Forelimb muscle (tissue), 1 donor: ENCODE measurements around the gene DTD2. TPM values are rescaled to one million over a fixed set of nuclear protein-coding genes. Genes with fewer than 3 reads are reported as not detected.
"Not testable (repeated sequence)": the region's sequence is repeated elsewhere in the genome, so short reads cannot be mapped to it uniquely, and the experiment has no call there.

Experiments
- DNase-seq: peaks from one replicate; pipeline ENCODE4 v3.0.0-alpha.2; 2013; ENCODE audit warnings: low read depth
- polyA plus RNA-seq: library from polyadenylated mRNA; unstranded; fragments of 120-200 nt; gene quantifications from one replicate; pipeline ENCODE4 v1.2.1, GENCODE V29; 2013; ENCODE audit not compliant: insufficient read length

Gene DTD2
- polyA plus RNA-seq, 1 donor, result 9.6 TPM

- DNase-seq, result no peak
Measured at GRCh38 chr14:31441273-31442111, 15.8 kb downstream of the DTD2 start.

- DNase-seq, result no peak
Measured at GRCh38 chr14:31440280-31440679, 17.0 kb downstream of the DTD2 start.

GRCh38 chr14:31439561-31439960 lies 17.7 kb downstream of the DTD2 start:
- DNase-seq, result no peak

DNA sequence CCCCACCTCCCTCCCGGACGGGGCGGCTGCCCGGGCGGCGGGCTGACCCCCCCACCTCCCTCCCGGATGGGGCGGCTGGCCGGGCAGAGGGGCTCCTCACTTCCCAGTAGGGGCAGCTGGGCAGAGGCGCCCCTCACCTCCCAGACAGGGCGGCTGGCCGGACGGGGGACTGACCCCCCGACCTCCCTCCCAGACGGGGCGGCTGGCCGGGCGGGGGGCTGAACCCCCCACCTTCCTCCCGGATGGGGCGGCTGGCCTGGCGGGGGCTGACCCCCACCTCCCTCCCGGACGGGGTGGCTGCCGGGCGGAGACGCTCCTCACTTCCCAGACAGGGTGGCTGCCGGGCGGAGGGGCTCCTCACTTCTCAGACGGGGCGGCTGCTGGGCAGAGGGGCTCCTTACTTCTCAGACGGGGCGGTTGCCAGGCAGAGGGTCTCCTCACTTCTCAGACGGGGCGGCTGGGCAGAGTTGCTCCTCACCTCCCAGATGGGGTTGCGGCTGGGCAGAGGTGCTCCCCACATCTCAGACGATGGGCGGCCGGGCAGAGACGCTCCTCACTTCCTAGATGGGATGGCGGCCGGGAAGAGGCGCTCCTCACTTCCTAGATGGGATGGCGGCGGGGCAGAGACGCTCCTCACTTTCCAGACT lies 20.1 kb downstream of the DTD2 start:
- DNase-seq, result not testable (repeated sequence)

- DNase-seq, result no peak
Measured at GRCh38 chr14:31435276-31435675, 22.0 kb downstream of the DTD2 start.

GRCh38 chr14:31430634-31431264 lies 26.6 kb downstream of the DTD2 start:
- no peak for DNase-seq

DNA sequence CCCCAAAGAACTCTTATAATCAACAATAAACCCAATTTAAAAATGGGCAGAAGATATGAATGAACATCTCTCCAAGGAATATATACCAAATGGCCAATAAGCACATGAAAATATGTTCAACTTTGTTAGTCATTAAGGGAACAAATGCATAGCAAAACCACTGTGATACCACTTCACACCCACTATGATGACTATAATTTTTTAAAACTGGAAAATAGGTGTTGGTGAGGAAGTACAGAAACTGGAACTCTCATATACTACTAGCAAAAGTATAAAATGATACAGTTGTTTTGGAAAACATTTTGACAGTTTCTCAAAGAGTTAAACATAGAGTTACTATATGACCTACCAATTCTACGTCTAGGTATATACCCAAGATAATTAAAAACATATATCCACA lies 27.5 kb downstream of the DTD2 start:
- DNase-seq, result no peak

GRCh38 chr14:31428011-31428410 lies 29.3 kb downstream of the DTD2 start:
- DNase-seq, result no peak

- no peak for DNase-seq
Measured at GRCh38 chr14:31426663-31427062, 30.6 kb downstream of the DTD2 start.

DNA sequence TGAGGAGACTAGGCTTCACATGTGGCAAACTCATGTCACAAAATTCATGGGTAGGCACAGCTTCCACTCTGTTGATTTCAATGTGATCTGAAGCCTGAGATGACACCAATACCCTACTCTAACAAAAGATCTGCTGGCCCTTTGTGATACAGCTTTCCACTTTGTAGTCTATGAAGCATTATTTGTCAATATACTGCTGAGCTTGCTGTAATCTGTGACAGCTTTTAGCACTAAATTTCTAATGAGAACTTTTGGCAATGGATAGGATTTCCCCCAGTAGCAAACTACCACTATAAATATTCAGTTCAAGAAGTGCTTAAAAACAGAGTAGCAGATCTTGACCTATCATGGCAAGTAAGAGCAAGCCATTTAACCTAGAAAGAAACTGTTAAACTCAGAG lies 31.4 kb downstream of the DTD2 start:
- DNase-seq, result no peak

DNA sequence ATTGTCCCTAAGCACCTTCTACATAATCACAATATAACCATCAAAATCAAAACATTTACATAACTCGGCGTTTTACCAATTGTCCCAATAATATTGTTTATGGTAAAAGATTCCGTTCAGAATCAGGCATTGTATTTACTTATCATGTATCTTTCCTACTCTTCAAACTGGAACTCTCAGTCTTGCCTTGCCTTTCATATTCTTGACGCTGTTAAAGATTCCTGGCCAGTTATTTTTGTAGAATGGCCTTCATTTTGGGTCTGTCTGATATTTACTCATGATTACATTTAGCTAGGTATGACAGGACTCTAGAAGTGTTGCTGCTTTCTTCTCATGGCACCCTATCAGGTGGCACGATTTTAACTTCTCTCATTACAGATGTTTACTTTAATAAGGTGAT lies 36.1 kb downstream of the DTD2 start:
- no peak for DNase-seq

GRCh38 chr14:31420319-31421111 lies 36.8 kb downstream of the DTD2 start, which contains the start of gene HEATR5A:
HEATR5A (minus strand) TSS chr14:31420550; CDS start chr14:31402975, 17,575 bp downstream.
- DNase-seq, result peak; percentile 89

DNA sequence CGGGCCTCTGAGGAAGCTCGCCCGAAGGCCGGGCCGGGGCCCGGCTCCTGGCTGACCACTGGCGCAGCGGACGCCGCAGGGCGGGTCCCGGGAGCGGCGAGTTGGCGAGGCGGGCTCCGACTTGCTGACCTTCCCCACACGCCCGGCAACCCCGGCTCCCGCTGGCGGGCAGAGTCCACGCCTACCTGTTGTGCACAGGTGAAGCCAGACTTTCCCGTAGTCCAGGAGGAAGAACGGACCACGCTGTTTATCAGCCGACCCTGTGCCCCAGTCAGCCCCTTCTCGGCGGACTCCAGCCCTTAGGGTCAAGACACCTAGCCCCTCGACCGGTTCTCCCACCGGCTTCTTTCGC lies 37.4 kb downstream of the DTD2 start:
- DNase-seq, result no peak

DNA sequence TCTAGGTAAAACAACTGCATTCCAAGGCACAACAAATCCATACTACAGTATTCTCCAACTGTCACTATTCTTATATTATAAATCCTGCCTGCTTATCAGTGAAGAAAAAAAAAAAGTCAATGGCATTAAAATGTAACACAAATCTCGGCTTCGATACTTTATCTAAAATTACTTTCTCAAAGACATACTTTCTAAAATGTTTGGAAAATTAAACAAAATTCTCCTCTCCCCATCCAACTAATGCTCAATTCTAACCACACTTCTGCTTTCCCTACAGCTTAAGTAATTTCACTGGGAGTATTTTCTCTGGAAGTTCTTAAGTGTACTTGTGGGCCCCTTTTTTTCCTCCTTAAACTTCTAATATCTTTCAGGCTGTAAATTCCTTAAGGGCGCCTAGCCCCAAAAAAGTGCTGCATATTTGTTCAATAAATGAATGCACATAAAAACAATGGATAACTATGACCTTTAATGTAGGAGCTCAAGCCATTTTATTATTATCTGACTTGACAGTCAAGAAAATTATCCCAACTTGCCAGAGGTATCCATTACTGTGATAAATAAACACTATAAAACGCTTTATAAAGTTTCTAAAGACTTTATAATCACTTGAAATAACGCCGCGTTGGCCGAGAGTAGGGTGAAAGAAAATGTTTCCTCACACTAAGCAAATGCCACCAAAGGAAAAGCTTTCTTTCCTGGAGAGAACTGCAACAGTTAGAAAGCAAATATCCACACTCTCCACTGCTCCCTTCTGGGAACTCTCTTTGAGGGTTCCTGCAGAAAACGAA lies 37.9 kb downstream of the DTD2 start:
- DNase-seq, result no peak

DNA sequence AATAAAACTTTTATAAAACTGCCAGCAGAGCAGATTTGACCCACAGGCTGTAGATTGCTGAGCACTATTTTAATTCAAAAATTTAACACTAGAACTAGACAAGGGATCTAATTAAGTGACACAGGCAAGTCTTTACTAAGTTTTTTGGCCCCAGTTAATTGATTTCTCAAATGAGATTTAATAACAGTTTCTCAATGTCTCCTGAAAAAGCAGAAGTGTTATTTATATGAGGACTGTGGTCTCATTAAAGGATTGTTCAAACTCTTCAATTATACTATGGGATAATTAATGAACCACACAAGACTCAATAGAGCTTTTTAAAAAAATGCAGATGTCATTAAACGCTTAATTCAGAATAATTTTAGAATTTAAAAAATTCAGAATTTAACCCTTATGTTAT lies 38.9 kb downstream of the DTD2 start:
- no peak for DNase-seq

- DNase-seq, result no peak
Measured at GRCh38 chr14:31414190-31414833, 43.0 kb downstream of the DTD2 start.

GRCh38 chr14:31411218-31411727 lies 46.0 kb downstream of the DTD2 start:
- no peak for DNase-seq

- DNase-seq, result no peak
Measured at GRCh38 chr14:31410048-31410650, 47.2 kb downstream of the DTD2 start.

DNA sequence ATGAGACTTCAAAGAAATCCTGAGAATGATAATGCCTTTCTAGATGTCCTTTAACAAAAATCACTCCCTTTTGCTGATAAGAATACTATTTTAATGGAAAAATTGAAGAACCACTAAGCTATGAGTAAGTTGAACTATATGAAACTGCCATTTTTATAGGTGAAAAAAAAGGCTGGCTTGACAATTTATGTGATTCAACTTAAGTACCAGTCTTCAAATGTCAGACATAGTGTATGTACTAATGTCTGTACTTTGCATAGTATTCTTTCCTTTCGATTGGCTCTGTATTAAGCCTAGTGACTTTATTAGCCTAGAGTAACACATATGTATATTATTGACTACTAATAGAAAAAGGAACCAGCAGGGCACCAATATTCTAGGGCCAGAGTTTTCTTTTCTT lies 48.9 kb downstream of the DTD2 start:
- no peak for DNase-seq
